Breast epithelium (tissue), 3 donors: Measurements from ENCODE around the gene GULP1.
A peak's percentile ranks its signal among the peaks of the same experiment; 100 is the strongest.

Experiments used
- CTCF ChIP-seq, 3 donors: fragments of 450-650 bp; IDR thresholded peaks; one replicate each; pipeline ENCODE4 v1.5.1; 2016 to 2017; ENCODE audit warnings: antibody characterized with exemption in 3 of 3, mild to moderate bottlenecking in 3 of 3, moderate library complexity in 3 of 3
- POLR2A ChIP-seq: fragments of 450-650 bp; IDR thresholded peaks from one replicate; pipeline ENCODE4 v1.6.1; 2016; ENCODE audit warnings: antibody characterized with exemption, mild to moderate bottlenecking, moderate library complexity

- peak in 2 of 3 donors; percentile 39 to 57 for TF ChIP-seq CTCF (IDR thresholded peaks at IDR 0.05)
- no peak for TF ChIP-seq POLR2A
These were observed 232.9 kb downstream of the GULP1 start for GRCh38 chr2:188524519-188525113.
